Ramos (cell line): ENCODE measurements around the gene CASQ2.

Experiments used
- in situ Hi-C: fragments of 300-500 bp; cut with MboI; formaldehyde crosslinking; loops from one replicate; pipeline ENCODE4 v1.14.3; 2022; ENCODE audit warnings: low sequenced_read_pairs; ENCODE audit not compliant: unreplicated experiment

CASQ2 gene

DNA sequence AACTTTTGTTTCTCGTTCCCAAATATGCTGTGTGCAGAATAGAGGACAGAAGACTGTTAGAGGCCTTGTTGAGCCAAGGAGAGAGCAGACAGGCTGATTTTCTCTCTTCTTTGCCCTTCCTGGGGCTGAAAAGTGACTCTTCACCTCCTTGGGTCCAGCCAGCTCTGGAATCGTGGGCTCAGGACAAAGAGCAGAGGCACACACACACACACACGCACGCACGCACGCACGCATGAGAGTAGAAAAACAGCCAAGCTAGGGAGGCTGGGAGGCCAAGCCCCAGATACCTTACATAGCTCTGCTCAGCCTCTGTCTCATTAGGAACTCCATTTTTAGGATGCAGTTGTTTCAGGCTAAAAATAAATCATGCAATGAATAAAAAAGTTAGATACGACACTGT, at the start of gene CASQ2:
TSS of gene CASQ2 (minus strand) at position 166 of the 400 bp plus-strand sequence. CDS start 173 bp downstream, outside the sequence.
- in situ Hi-C loops = no loop called here

GRCh38 chr1:115815694-115816093, 47.2 kb upstream of the CASQ2 start:
- in situ Hi-C loops = loop anchor here (25.0 kb wide), 1 partner anchor 672 kb away; no protein-coding TSS in a partner anchor

DNA sequence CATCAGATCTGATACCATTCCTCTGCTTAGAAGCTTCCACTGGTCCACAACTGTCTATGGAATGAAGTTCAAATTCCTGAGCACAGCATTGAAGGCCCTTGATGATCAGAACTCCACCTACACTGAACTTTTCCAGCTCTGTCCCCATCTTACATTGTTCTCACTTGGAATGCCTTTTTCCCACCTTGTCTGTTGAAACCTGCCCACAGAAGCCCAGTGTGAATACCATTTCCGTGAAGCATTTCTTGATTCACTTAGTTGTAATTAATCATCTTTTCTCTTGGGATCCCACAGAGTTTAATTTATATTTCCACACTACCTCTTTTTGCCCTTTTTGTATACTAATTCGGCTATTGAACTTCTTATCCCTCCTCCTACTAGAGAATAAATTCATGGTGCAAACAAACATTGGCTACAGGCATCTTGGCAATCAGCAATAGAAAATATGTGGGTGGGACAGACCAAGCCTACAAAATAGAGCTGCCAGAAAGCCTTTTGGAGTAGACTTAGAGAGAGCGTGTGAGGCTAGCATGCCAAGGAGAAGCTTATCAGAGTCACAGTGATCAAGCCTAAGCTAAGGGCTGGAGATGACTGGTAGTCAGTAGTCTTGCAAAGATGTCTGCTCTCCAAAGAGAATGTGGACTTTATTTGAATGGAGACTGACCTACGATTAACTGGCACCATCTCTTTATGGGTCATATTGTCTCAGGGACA, 46.3 kb upstream of the CASQ2 start:
- in situ Hi-C loops = loop anchor here (25.0 kb wide), 1 partner anchor 672 kb away; no protein-coding TSS in a partner anchor

DNA sequence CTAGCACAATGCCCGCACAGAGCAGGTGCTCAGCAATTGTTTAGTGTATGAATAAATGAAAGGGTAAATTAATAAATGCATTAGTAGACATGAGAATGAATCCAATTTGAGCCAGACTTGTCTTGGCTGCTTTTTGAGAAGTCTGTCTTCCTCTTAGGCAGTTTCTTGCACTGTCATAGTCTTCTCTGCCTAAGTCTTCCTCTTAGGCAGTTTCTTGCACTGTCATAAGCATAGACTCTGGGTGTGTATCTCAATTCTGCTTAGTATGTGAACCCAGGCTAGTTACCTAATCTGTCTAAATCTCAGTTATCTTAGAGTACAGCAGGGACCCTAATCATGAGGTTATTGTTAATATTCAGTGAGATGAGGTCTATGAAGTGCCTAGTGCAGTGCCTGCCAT, 45.2 kb upstream of the CASQ2 start:
- in situ Hi-C loops = loop anchor here (25.0 kb wide), 1 partner anchor 674 kb away; no protein-coding TSS in a partner anchor

DNA sequence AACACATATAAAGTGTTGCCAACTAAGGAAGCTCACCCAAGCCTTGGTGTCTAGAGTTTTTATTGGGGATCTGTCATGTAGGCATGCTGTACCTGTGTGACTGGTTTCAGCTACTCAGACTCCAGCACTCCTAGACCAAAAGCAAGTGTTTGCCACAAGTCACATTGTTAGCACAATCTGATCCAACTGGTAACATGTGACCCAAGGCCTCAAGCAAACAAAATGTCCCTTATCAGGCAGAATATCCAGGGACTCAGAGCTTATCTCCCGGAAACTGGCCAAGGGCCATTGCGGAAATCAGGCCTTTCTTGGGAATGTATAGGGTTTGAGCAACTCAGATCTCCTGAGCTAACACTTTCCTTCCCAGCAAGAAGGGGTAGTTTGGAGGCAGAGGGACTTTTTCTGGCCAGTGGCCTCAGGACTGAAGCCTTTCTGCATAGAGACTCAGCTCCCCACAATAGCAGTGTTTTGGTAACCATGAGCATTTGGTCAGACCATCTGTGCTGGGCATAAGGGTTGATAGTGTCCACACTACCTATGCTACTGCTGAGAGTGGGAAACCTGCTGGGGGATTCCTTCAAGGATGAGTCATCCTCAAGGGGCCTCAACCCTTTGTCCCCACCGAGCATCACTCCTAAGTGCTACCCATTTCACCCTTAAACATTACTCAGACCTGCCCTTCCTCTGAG, 42.8 kb upstream of the CASQ2 start:
- in situ Hi-C loops = loop anchor here (25.0 kb wide), 1 partner anchor 676 kb away; no protein-coding TSS in a partner anchor

DNA sequence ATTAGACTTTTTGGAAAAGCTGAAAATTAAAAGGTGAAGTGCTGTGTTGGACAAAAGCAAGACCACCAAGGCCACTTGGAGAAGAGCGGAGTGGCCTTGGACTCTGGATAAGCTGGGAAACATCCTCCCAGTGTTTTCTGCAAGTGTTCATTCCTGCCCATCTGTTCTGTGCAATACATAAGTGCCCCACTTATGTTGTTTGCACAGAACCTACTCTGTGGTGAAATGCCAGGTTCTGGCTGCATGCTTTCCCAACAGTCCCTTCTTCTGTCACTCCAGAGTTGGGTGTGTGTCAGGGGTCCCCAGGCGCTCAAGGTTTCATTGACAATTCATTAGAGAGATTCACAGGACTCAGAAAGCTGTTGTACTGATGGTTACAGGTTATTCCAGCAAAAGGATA, 42.1 kb upstream of the CASQ2 start:
- in situ Hi-C loops = loop anchor here (25.0 kb wide), 1 partner anchor 677 kb away; no protein-coding TSS in a partner anchor

DNA sequence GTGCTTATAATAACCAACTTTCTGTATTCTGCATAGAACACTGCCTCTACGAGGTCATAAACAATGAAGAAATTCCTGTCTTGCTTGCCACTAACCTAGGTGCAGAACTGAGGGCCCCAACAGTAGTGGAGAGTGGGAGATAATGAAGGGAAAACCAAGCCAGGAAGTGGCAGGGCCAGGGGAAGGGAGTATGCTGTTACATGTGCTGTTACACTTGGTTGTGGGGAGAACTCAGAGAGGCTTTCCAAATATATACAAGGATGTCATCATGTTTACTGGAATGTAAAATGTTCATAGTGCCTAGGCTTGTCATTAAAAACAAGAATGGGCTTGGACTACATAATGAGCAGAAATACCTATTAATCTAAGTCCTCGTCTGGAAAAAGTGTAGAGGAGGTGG, 41.3 kb upstream of the CASQ2 start:
- in situ Hi-C loops = loop anchor here (10.0 to 25.0 kb wide), 2 partner anchors 175 to 677 kb away; no protein-coding TSS in a partner anchor

GRCh38 chr1:115809076-115809475, 40.6 kb upstream of the CASQ2 start:
- in situ Hi-C loops = loop anchor here (10.0 to 25.0 kb wide), 2 partner anchors 176 to 678 kb away; no protein-coding TSS in a partner anchor

- in situ Hi-C loops = loop anchor here (10.0 to 25.0 kb wide), 2 partner anchors 177 to 680 kb away; no protein-coding TSS in a partner anchor
Observed at GRCh38 chr1:115807723-115808122, 39.2 kb upstream of the CASQ2 start.

GRCh38 chr1:115805597-115805996, 37.1 kb upstream of the CASQ2 start:
- in situ Hi-C loops = loop anchor here (10.0 to 25.0 kb wide), 2 partner anchors 179 to 682 kb away; no protein-coding TSS in a partner anchor

GRCh38 chr1:115802416-115802815, 33.9 kb upstream of the CASQ2 start:
- in situ Hi-C loops = loop anchor here (10.0 to 25.0 kb wide), 2 partner anchors 182 to 685 kb away; no protein-coding TSS in a partner anchor

DNA sequence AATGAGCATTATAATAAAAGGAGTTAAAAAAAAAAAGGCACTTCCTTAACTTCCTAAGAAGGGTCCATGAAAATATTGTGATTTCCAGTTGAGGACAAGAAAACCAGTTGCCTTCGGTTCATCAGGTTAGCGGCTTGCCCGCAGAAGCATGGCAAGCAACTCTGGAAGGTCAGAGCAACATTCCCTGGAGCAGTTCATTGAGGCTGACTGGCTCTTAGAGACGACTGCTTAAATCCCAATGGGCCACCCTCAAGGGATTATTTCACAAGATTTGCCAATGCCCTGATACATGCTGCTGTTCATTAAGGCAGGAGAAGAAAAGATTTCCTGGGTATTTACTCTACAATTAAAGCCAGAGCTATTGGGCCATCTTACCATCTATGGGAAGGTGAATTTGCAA, 29.0 kb upstream of the CASQ2 start:
- in situ Hi-C loops = no loop called here

- in situ Hi-C loops = no loop called here
Observed at GRCh38 chr1:115796897-115797296, 28.4 kb upstream of the CASQ2 start.

DNA sequence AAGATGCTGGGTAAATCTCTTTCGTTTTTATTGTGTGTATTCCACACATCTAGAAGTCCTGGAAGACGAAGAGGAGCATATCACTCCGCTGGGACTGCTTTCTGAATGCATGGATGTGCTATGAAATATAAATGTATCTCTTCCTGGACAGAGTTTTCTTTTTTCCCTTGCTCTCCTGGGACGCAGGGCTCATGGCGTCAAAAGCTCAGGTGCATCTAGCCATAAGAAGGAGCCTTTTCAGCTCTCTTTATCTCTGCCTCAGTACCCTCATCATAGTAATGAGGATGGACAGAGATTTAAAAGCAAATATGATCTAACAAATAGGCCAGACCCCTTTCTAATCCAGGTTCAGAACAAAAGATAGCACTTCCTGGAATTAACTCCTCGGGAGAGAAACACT, 27.5 kb upstream of the CASQ2 start:
- in situ Hi-C loops = no loop called here

DNA sequence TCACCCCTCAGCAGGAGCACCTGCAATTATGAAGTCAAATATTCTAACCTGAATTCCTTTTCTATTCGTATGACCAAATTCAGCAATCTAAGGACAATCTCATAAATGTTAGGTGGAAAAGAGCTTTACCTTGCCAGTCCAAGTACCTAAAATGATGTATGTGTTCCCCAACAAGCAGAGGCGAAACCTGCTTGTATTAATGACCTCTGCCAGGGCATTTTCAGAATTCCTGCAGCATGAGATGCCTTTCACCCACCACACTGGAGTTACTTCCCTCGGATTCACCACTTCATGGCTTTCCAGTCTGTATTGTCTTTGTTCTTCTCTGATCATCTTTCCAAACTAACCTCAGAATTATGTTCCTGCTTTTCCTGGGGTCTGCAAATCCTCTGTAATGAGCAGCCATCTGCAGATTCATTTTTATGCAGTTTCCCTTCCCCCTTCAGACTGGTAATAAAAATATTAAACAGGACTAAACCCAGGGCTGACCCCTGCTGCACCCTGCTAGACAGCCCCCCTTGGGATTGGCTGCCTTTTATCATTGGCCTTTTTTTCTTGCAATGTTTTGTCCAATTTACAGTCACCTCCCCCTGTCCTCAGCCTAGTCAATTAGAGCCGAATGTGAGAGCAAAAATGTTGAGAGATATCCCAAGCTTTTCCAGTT, 26.6 kb upstream of the CASQ2 start:
- in situ Hi-C loops = no loop called here

DNA sequence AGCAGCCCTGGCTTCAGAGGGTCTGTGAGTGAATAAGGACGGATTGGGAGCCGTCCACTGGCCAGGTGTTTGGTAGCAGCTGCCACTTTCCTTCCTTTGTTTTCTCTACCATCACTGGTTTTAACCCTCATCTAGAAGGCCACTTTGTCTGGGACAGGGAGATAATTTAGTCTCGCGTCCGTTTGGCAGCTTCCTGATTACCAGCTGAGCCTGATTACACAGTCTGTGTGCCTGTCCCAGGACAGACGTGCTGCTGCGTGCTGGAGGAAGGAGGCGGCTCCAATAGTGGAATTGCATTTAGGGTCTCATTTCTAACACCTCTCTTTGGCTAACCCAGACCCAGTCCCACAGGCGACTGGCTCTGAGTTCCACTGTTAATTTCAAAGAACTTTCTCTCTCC, 24.6 kb upstream of the CASQ2 start:
- in situ Hi-C loops = no loop called here

DNA sequence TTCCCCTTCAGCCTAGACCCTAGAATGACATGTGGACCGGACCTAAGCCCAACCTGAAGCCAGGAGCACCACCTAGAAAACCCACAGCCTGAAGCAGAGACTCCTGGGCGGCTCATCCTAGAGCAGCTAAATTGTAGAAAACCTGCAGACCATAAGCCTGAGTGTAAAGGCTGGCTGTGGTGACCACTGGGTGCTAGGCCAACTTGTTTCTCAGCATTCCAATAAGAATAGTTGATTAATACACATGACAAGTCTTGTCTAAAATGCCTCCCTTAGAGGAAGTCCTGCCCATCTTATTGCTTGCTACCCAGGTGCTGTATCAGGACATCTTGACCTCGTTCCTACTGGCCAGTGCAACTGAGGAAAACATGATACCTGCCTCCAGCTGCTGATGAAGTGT, 23.3 kb upstream of the CASQ2 start:
- in situ Hi-C loops = no loop called here

- in situ Hi-C loops = no loop called here
Observed at GRCh38 chr1:115790846-115791245, 22.3 kb upstream of the CASQ2 start.

DNA sequence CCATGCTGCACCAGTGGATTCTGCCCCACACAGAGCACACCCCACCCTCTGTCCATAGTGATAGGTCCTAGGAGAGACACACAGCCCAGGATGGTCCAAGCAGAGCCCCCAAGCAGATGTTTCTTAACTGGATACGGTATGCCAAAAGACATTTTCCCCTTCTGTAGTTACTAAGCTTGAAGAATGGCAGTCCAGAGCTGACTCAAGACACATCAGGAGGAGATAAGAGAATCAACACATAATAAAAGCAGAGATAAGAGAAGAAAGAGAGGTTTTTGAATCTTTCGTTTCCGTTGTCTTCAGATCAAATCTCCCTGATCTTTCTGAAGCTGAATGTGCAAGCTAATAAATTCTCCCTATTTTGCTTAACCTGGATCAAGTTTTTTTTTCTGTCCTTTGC, 21.8 kb upstream of the CASQ2 start:
- in situ Hi-C loops = no loop called here

DNA sequence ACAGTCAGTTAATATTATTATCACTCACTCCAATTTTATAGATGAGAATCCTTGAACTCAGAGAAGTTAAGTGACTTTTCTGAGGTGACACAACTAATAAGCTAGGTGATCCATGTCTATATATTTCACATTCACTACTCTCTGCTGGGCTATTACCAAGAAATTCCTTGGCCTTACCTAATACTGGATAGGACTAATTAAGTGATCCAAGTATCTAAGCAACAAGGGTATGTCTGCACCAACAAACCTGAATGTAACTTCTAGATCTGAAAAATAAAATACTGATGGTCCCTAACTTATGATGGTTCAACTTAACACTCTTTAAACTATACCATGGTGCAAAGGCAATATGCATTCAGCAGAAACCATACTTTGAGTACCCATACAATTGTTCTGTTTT, 14.8 kb upstream of the CASQ2 start:
- in situ Hi-C loops = no loop called here
